OCI-LY7 (cell line): ENCODE data around the gene ALG9.

Source experiments
- CTCF ChIP-seq: fragments of 200-600 bp; sonication (generic); conservative IDR thresholded peaks from 2 replicates; pipeline ENCODE4 v1.5.1; 2014; ENCODE audit warnings: mild to moderate bottlenecking, antibody characterized with exemption, low read length, moderate library complexity, mixed read lengths
- EZH2phosphoT487 ChIP-seq: fragments of 200-600 bp; sonication (generic); IDR thresholded peaks from 2 replicates; pipeline ENCODE4 v1.6.1; 2018; ENCODE audit warnings: low read depth, borderline replicate concordance, mild to moderate bottlenecking, mixed run types, antibody characterized with exemption, low read length, moderate library complexity, mixed read lengths

GRCh38 chr11:111736621-111737443 is 134.5 kb downstream of the ALG9 start:
- TF ChIP-seq CTCF, result no peak
- no peak for TF ChIP-seq EZH2phosphoT487
